Subcutaneous adipose tissue (tissue), 4 donors: Measurements from ENCODE around the gene RCSD1. TPM values are rescaled to one million over a fixed set of nuclear protein-coding genes. Genes with fewer than 3 reads are reported as not detected.

Experiments used
- CTCF ChIP-seq: fragments of 450-650 bp; IDR thresholded peaks from one replicate; pipeline ENCODE4 v1.5.1; 2016; ENCODE audit warnings: low read depth, mild to moderate bottlenecking, control low read depth, antibody characterized with exemption, moderate library complexity
- total RNA-seq, 4 donors: library from RNA; depleted of rRNA; stranded (reverse); fragments of >200 nt; gene quantifications; one replicate each; pipeline ENCODE4 v1.1.0, GENCODE V29; 2016

RCSD1 gene
- total RNA-seq, 4 donors from 2014 or later = 22.5 to 33.3 (median 28.7) TPM

- no peak for TF ChIP-seq CTCF
Observed at GRCh38 chr1:167726008-167726407, 96.0 kb downstream of the RCSD1 start.

- TF ChIP-seq CTCF = no peak
Observed at GRCh38 chr1:167728818-167729410, 98.9 kb downstream of the RCSD1 start.

- TF ChIP-seq CTCF = no peak
Observed at GRCh38 chr1:167734227-167734626, 104.2 kb downstream of the RCSD1 start.

- no peak for TF ChIP-seq CTCF
Observed at GRCh38 chr1:167734841-167735240, 104.8 kb downstream of the RCSD1 start.

- TF ChIP-seq CTCF = no peak
Observed at GRCh38 chr1:167737169-167737568, 107.1 kb downstream of the RCSD1 start.

- TF ChIP-seq CTCF = no peak
Observed at GRCh38 chr1:167738158-167738557, 108.1 kb downstream of the RCSD1 start.

- no peak for TF ChIP-seq CTCF
Observed at GRCh38 chr1:167739752-167740151, 109.7 kb downstream of the RCSD1 start.
